Panc1 (cell line): ENCODE data around the gene CSNK2A3. TPM values are rescaled to one million over a fixed set of nuclear protein-coding genes. Genes with fewer than 3 reads are reported as not detected.

Source experiments
- ATAC-seq: fragments of 200-7000 bp; cut with Tn5 transposase; 2 replicates; pipeline ENCODE4 v1.9.1; 2020; ENCODE audit warnings: mild to moderate bottlenecking, moderate library complexity
- BruUV-seq: library from RNA; stranded (reverse); fragments of 400-500 nt; replicated peaks from 2 replicates; lab custom pipeline; 2021; lab: Mats Ljungman, UMichigan
- CTCF ChIA-PET: fragments of 300-600 bp; sonication (Branson Sonifier 250); formaldehyde crosslinking; loops from one replicate; lab custom pipeline; 2022; ENCODE audit warnings: antibody characterized with exemption; lab: Charles Lee
- POLR2A ChIA-PET: fragments of 300-600 bp; sonication (Branson Sonifier 250); formaldehyde crosslinking; loops from one replicate; lab custom pipeline; 2022; ENCODE audit warnings: antibody characterized with exemption; lab: Charles Lee
- DNase-seq: peaks from one replicate; pipeline ENCODE4 v3.0.0-alpha.2; 2010; ENCODE audit warnings: low read depth, low spot score
- H3K27ac ChIP-seq: 2 replicates; pipeline ENCODE4 v1.5.1; 2011; ENCODE audit warnings: mild to moderate bottlenecking, low read length, inconsistent platforms
- H3K27me3 ChIP-seq: fragments of 200-500 bp; sonication (Bioruptor generic); 2 replicates; pipeline ENCODE4 v1.6.0; 2014; ENCODE audit warnings: low read length, inconsistent platforms; ENCODE audit not compliant: control insufficient read depth, insufficient read depth
- H3K36me3 ChIP-seq: fragments of 200-500 bp; sonication (Bioruptor generic); 2 replicates; pipeline ENCODE4 v1.5.1; 2014; ENCODE audit warnings: inconsistent platforms, mild to moderate bottlenecking, low read length, moderate library complexity; ENCODE audit not compliant: control insufficient read depth, insufficient read depth
- H3K4me1 ChIP-seq: 2 replicates; pipeline ENCODE4 v1.5.1; 2011; ENCODE audit warnings: inconsistent platforms, mild to moderate bottlenecking, low read length, moderate library complexity; ENCODE audit not compliant: control insufficient read depth, insufficient read depth
- H3K4me3 ChIP-seq, 2 experiments: 2 replicates each; pipeline ENCODE4 v1.5.1; 2011 to 2012; ENCODE audit warnings: low read depth in 2 of 2, low read length in 2 of 2, mild to moderate bottlenecking in 2 of 2, inconsistent platforms in 1 of 2, moderate library complexity in 1 of 2
- H3K9me3 ChIP-seq: fragments of 200-500 bp; sonication (Bioruptor generic); 2 replicates; pipeline ENCODE4 v1.5.1; 2014; ENCODE audit warnings: low read depth, mild to moderate bottlenecking, inconsistent platforms, low read length, moderate library complexity; ENCODE audit not compliant: control insufficient read depth, insufficient read depth
- CTCF ChIP-seq: fragments of 450-650 bp; IDR thresholded peaks from 2 replicates; pipeline ENCODE4 v1.5.1; 2017; ENCODE audit warnings: mild to moderate bottlenecking
- POLR2AphosphoS5 ChIP-seq: IDR thresholded peaks from 2 replicates; pipeline ENCODE4 v1.6.1; 2012; ENCODE audit warnings: mild to moderate bottlenecking, low read depth, low read length, moderate library complexity
- REST ChIP-seq, 2 experiments: IDR thresholded peaks; 2 replicates each; pipeline ENCODE4 v1.6.1; 2011 to 2012; ENCODE audit warnings: low read depth in 2 of 2, control low read depth in 1 of 2, low read length in 1 of 2, mild to moderate bottlenecking in 1 of 2, moderate library complexity in 1 of 2; ENCODE audit not compliant: insufficient read depth in 1 of 2
- SIN3A ChIP-seq: IDR thresholded peaks from 2 replicates; pipeline ENCODE4 v1.6.1; 2012; ENCODE audit warnings: low read depth, mild to moderate bottlenecking, low read length, moderate library complexity, borderline replicate concordance; ENCODE audit not compliant: insufficient read depth
- TCF7L2 ChIP-seq: IDR thresholded peaks from 2 replicates; pipeline ENCODE4 v1.6.1; 2011; ENCODE audit warnings: mild to moderate bottlenecking, low read depth, low read length, inconsistent platforms
- in situ Hi-C: cut with HindIII; loops from 2 replicates; pipeline ENCODE4 v1.10.0; 2016; ENCODE audit warnings: low sequenced_read_pairs, low pct_unique_long_range_greater_than_20kb
- intact Hi-C: fragments of 100-400 bp; cut with micrococcal nuclease; formaldehyde crosslinking; loops from one replicate; pipeline ENCODE4 v1.10.0; 2022; ENCODE audit not compliant: unreplicated experiment
- total RNA-seq: library from RNA; stranded (reverse); gene quantifications from one replicate; pipeline ENCODE4 v1.2.1, GENCODE V29; 2021; ENCODE audit not compliant: unreplicated experiment

Gene CSNK2A3
- total RNA-seq, 1 experiment from 2014 or later, result 2.6 TPM

- ChIA-PET CTCF (interaction anchor here (0.7 kb wide), 1 partner anchor 148 kb away, joined by 3 read pairs; no protein-coding TSS in a partner anchor), POLR2A (no interaction called here)
- in situ Hi-C loops, result no loop called here
- Histone ChIP-seq H3K27ac (no peak overlapping the region), H3K4me3 (no peak overlapping the region), H3K9me3 (no peaks in the 10 kb centered on the region), H3K36me3 (no peaks in the 10 kb centered on the region), H3K27me3 (no peaks in the 10 kb centered on the region), H3K4me1 (no peaks in the 10 kb centered on the region)
- ATAC-seq (no peak), DNase-seq (no peak)
- BruUV-seq, result no TSS peak
- intact Hi-C loops, result no loop called here
- TF ChIP-seq TCF7L2, result no peak
- no peak for TF ChIP-seq SIN3A
- TF ChIP-seq CTCF, result no peak
- no peak for TF ChIP-seq REST (IDR thresholded peaks at IDR 0.05; ENCODE audit: insufficient read depth in 1 of 2, low read depth in 2 of 2, low read length in 1 of 2)
Observed at GRCh38 chr11:11351042-11351586, 1.9 kb downstream of the CSNK2A3 start.

GRCh38 chr11:11349870-11350337 is 3.1 kb downstream of the CSNK2A3 start:
- no peak for TF ChIP-seq SIN3A
- no peak for TF ChIP-seq CTCF
- TF ChIP-seq POLR2AphosphoS5, result no peak
- ChIA-PET POLR2A (interaction anchor here (0.7 kb wide), 1 partner anchor 363 kb away, joined by 3 read pairs; no protein-coding TSS in a partner anchor), CTCF (no interaction called here)
- ATAC-seq (no peak), DNase-seq (no peak)
- intact Hi-C loops (no loop called here), in situ Hi-C loops (no loop called here)
- H3K27ac ChIP-seq, result no peak overlapping the region
- BruUV-seq, result no TSS peak
- no peaks in the 10 kb centered on the region for H3K27me3 ChIP-seq
- H3K9me3 ChIP-seq, result no peaks in the 10 kb centered on the region
- H3K4me3 ChIP-seq, result no peak overlapping the region
- H3K4me1 ChIP-seq, result no peaks in the 10 kb centered on the region
- H3K36me3 ChIP-seq, result no peaks in the 10 kb centered on the region
